Measurements from ENCODE around the gene TAF13.
"Not testable (repeated sequence)": the region's sequence is repeated elsewhere in the genome, so short reads cannot be mapped to it uniquely, and the experiment has no call there.

TAF13 gene

GRCh38 chr1:109047339-109047738 lies 28.5 kb downstream of the TAF13 start:
- no peak for DNase-seq (ENCODE audit: low read depth in 2 of 2)

- DNase-seq (ENCODE audit: low read depth in 2 of 2), result no peak
These were observed 29.1 kb downstream of the TAF13 start for GRCh38 chr1:109046671-109047070.

GRCh38 chr1:109045595-109045994 lies 30.2 kb downstream of the TAF13 start:
- DNase-seq (ENCODE audit: low read depth in 2 of 2), result no peak

- DNase-seq (ENCODE audit: low read depth in 2 of 2), result peak; percentile 91 to 92
These were observed 34.0 kb downstream of the TAF13 start, which contains the start of gene WDR47 for GRCh38 chr1:109041621-109042468. WDR47 (minus strand) TSS chr1:109042102; CDS start chr1:109023512, 18,590 bp downstream.

- DNase-seq (ENCODE audit: low read depth in 2 of 2), result peak in 1 of 2 donors; percentile 4
These were observed 34.7 kb downstream of the TAF13 start for GRCh38 chr1:109040989-109041620.

- DNase-seq (ENCODE audit: low read depth in 2 of 2), result no peak
These were observed 35.2 kb downstream of the TAF13 start for GRCh38 chr1:109040627-109040988.

- no peak for DNase-seq (ENCODE audit: low read depth in 2 of 2)
These were observed 41.4 kb downstream of the TAF13 start for GRCh38 chr1:109034382-109034781.

- DNase-seq (ENCODE audit: low read depth in 2 of 2), result not testable (repeated sequence)
These were observed 46.3 kb downstream of the TAF13 start for GRCh38 chr1:109029493-109029892.

GRCh38 chr1:109027841-109028240 lies 48.0 kb downstream of the TAF13 start:
- no peak for DNase-seq (ENCODE audit: low read depth in 2 of 2)

GRCh38 chr1:109025694-109026093 lies 50.1 kb downstream of the TAF13 start:
- DNase-seq (ENCODE audit: low read depth in 2 of 2), result no peak

- DNase-seq (ENCODE audit: low read depth in 2 of 2), result no peak
These were observed 51.2 kb downstream of the TAF13 start for GRCh38 chr1:109024646-109025045.

GRCh38 chr1:109020693-109021257 lies 55.0 kb downstream of the TAF13 start:
- DNase-seq (ENCODE audit: low read depth in 2 of 2), result no peak

- not testable (repeated sequence) for DNase-seq (ENCODE audit: low read depth in 2 of 2)
These were observed 58.1 kb downstream of the TAF13 start for GRCh38 chr1:109017719-109018118.

- DNase-seq (ENCODE audit: low read depth in 2 of 2), result no peak
These were observed 58.7 kb downstream of the TAF13 start for GRCh38 chr1:109017134-109017533.

Data from activated CD4-positive, alpha-beta T cell treated with anti-CD3 and anti-CD28 coated beads for 24 hours (primary cell).